Mucosa of descending colon (tissue), 3 donors: Measurements from ENCODE around the gene TNS1. TPM values are rescaled to one million over a fixed set of nuclear protein-coding genes. Genes with fewer than 3 reads are reported as not detected.

Source experiments
- ATAC-seq: fragments of 200-7000 bp; cut with Tn5 transposase; one replicate; pipeline ENCODE4 v1.9.1; 2020; ENCODE audit warnings: mild to moderate bottlenecking, moderate library complexity
- DNase-seq, 3 donors: peaks; one replicate each; pipeline ENCODE4 v3.0.0-alpha.2; 2020
- H3K36me3 ChIP-seq: fragments of 200-600 bp; one replicate; pipeline ENCODE4 v1.8.0; 2021; ENCODE audit warnings: low read depth, mild to moderate bottlenecking
- H3K4me1 ChIP-seq: fragments of 200-600 bp; one replicate; pipeline ENCODE4 v1.8.0; 2021; ENCODE audit warnings: low read depth, mild to moderate bottlenecking
- H3K4me3 ChIP-seq: fragments of 200-600 bp; one replicate; pipeline ENCODE4 v1.8.0; 2021; ENCODE audit warnings: mild to moderate bottlenecking
- H3K9me3 ChIP-seq: fragments of 200-600 bp; one replicate; pipeline ENCODE4 v1.8.0; 2021; ENCODE audit warnings: mild to moderate bottlenecking
- CTCF ChIP-seq: fragments of 200-600 bp; IDR thresholded peaks from one replicate; pipeline ENCODE4 v1.8.0; 2022; ENCODE audit warnings: antibody characterized with exemption, mild to moderate bottlenecking
- intact Hi-C, 2 donors: fragments of 100-400 bp; cut with DNase I in 1 of 2; cut with micrococcal nuclease in 1 of 2; formaldehyde crosslinking; loops; one replicate each; pipeline versions ENCODE4 v1.11.0 to v1.11.1; 2022; cut with DNase I, micrococcal nuclease
- total RNA-seq, 3 donors: library from RNA; stranded (reverse); fragmentation: NEBNext Ultra II Directional in 2 of 3; extraction: Animal tissue kit (Norgen Biotek cat#: 25700) in 2 of 3; gene quantifications; one replicate each; pipeline versions ENCODE4 v1.2.1 to v1.2.4, GENCODE V29; 2021 to 2023
- donor health status: DM: no; HTN: no; CAD: no; lungs with moderate emphysema.
- donor health status: DM: no; HTN: no; CAD: no.
- donor health status: DM: no; HTN: yes; CAD: no.

Gene TNS1
- total RNA-seq, 3 donors from 2014 or later: 43.8 to 1,458 (median 121) TPM

- H3K4me3 ChIP-seq: no peak overlapping the region
- no peaks in the 10 kb centered on the region for H3K36me3 ChIP-seq
- no peak for ATAC-seq
- intact Hi-C loops: no loop called here
- no peak for TF ChIP-seq CTCF
- DNase-seq: no peak
- H3K4me1 ChIP-seq: no peaks in the 10 kb centered on the region
- no peaks in the 10 kb centered on the region for H3K9me3 ChIP-seq
These were observed 29.6 kb downstream of the TNS1 start for GRCh38 chr2:217973008-217973787.

GRCh38 chr2:217972490-217972889 lies 30.3 kb downstream of the TNS1 start:
- no peak for ATAC-seq
- no peak for TF ChIP-seq CTCF

GRCh38 chr2:217972037-217972436 lies 30.8 kb downstream of the TNS1 start:
- Histone ChIP-seq H3K4me3 (no peak overlapping the region), H3K4me1 (no peaks in the 10 kb centered on the region), H3K36me3 (no peaks in the 10 kb centered on the region), H3K9me3 (no peaks in the 10 kb centered on the region)
- DNase-seq (no peak), ATAC-seq (no peak)
- intact Hi-C loops: no loop called here
- no peak for TF ChIP-seq CTCF

More at GRCh38 chr2:217972490-217972889, 30.3 kb downstream of the TNS1 start:
- DNase-seq: no peak
- Histone ChIP-seq H3K4me1 (no peaks in the 10 kb centered on the region), H3K36me3 (no peaks in the 10 kb centered on the region), H3K9me3 (no peaks in the 10 kb centered on the region), H3K4me3 (no peak overlapping the region)
- intact Hi-C loops: no loop called here

GRCh38 chr2:217971166-217971565 lies 31.6 kb downstream of the TNS1 start:
- Histone ChIP-seq H3K4me1 (no peaks in the 10 kb centered on the region), H3K36me3 (no peaks in the 10 kb centered on the region), H3K9me3 (no peaks in the 10 kb centered on the region), H3K4me3 (no peak overlapping the region)
- no peak for DNase-seq
- TF ChIP-seq CTCF: no peak
- intact Hi-C loops: no loop called here
- no peak for ATAC-seq

GRCh38 chr2:217970206-217970605 lies 32.6 kb downstream of the TNS1 start:
- no peak for TF ChIP-seq CTCF
- Histone ChIP-seq H3K36me3 (no peaks in the 10 kb centered on the region), H3K4me1 (no peaks in the 10 kb centered on the region), H3K4me3 (no peak overlapping the region), H3K9me3 (no peaks in the 10 kb centered on the region)
- intact Hi-C loops: no loop called here
- DNase-seq (no peak), ATAC-seq (no peak)
